K562 (cell line): Measurements from ENCODE around the gene ARL6IP6. TPM values are rescaled to one million over a fixed set of nuclear protein-coding genes. Genes with fewer than 3 reads are reported as not detected.

Experiments used
- COPS2 ChIP-seq: fragments of 450-650 bp; conservative IDR thresholded peaks from 2 replicates; pipeline ENCODE4 v1.6.1; 2016; ENCODE audit warnings: mild to moderate bottlenecking, moderate library complexity
- KDM1A ChIP-seq, 2 experiments: fragments of 450-650 bp; IDR thresholded peaks; 2 replicates each; pipeline ENCODE4 v1.6.1; 2016; ENCODE audit warnings: mild to moderate bottlenecking in 2 of 2
- KLF13 ChIP-seq: fragments of 450-650 bp; IDR thresholded peaks from 2 replicates; pipeline ENCODE4 v1.6.1; 2016; ENCODE audit warnings: missing genetic modification characterization, low read depth, mild to moderate bottlenecking, missing compliant biosample characterization, moderate library complexity, borderline replicate concordance
- MTA2 ChIP-seq: fragments of 450-650 bp; IDR thresholded peaks from 2 replicates; pipeline ENCODE4 v1.6.1; 2016; ENCODE audit warnings: low read depth
- RFX7 ChIP-seq: fragments of 250-450 bp; sonication (Bioruptor Pico); IDR thresholded peaks from 2 replicates; pipeline ENCODE4 v1.5.1; 2021; ENCODE audit warnings: mild to moderate bottlenecking
- SIN3A ChIP-seq, 2 experiments: fragments of 150-350 bp in 1 of 2; IDR thresholded peaks; 2 replicates each; pipeline ENCODE4 v1.6.1; 2011 to 2016; ENCODE audit warnings: borderline replicate concordance in 2 of 2, low read depth in 2 of 2, low read length in 2 of 2, mild to moderate bottlenecking in 2 of 2, moderate library complexity in 2 of 2; ENCODE audit not compliant: control insufficient read depth in 1 of 2
- SMC3 ChIP-seq: conservative IDR thresholded peaks from 2 replicates; pipeline ENCODE4 v1.6.1; 2011; ENCODE audit warnings: low read depth, low read length, improper control_type of control experiment; ENCODE audit not compliant: insufficient read depth
- ZBTB17 ChIP-seq: fragments of 450-650 bp; formaldehyde crosslinking; IDR thresholded peaks from 2 replicates; pipeline ENCODE4 v1.4.0; 2020; ENCODE audit warnings: mild to moderate bottlenecking
- ZFP1 ChIP-seq: fragments of 450-650 bp; formaldehyde crosslinking; IDR thresholded peaks from 2 replicates; pipeline ENCODE4 v1.4.0; 2020; ENCODE audit warnings: mild to moderate bottlenecking, mixed read lengths
- ZNF121 ChIP-seq: sonication (generic); formaldehyde crosslinking; conservative IDR thresholded peaks from 2 replicates; pipeline ENCODE4 v1.8.0; 2022; ENCODE audit warnings: missing genetic modification reagents
- ZNF263 ChIP-seq: sonication (generic); formaldehyde crosslinking; IDR thresholded peaks from 2 replicates; pipeline ENCODE4 v1.8.0; 2022; ENCODE audit warnings: mild to moderate bottlenecking, missing genetic modification reagents, borderline replicate concordance
- ZNF282 ChIP-seq: sonication (generic); formaldehyde crosslinking; IDR thresholded peaks from 2 replicates; pipeline ENCODE4 v1.8.1; 2023; ENCODE audit warnings: missing genetic modification reagents
- ZNF586 ChIP-seq: fragments of 450-650 bp; formaldehyde crosslinking; conservative IDR thresholded peaks from 2 replicates; pipeline ENCODE4 v1.4.0; 2020; ENCODE audit warnings: mild to moderate bottlenecking, moderate library complexity
- polyA plus RNA-seq, 8 experiments: library from polyadenylated mRNA; depleted of rRNA in 4 of 8; stranded (reverse) in 5 of 8; unstranded in 3 of 8; fragments of >200 nt; fragmentation: Nextera tagmentation in 2 of 8; fragmentation: Illumina TruSeq in 1 of 8; extraction: Ambion mirVana in 2 of 8; extraction: Trizol in 1 of 8; gene quantifications; 2 replicates each; pipeline versions ENCODE4 v1.2.1 to v1.2.3, GENCODE V29; 2011 to 2014; ENCODE audit warnings: inconsistent platforms in 1 of 8, missing spikeins in 1 of 8
- total RNA-seq, 7 experiments: library from RNA; depleted of rRNA in 6 of 7; stranded (reverse); fragments of >200 nt in 6 of 7; fragmentation: Illumina TruSeq in 2 of 7; extraction: Trizol in 2 of 7; gene quantifications; 2 replicates each; pipeline versions ENCODE4 v1.2.1 to v1.2.3, GENCODE V29; 2011 to 2021; ENCODE audit warnings: low replicate concordance in 1 of 7
- TF ChIP-seq, protein P1 (sequence below): fragments of 450-650 bp; formaldehyde crosslinking; IDR thresholded peaks from 2 replicates; pipeline ENCODE4 v1.4.0; 2022; ENCODE audit warnings: missing genetic modification characterization
- TF ChIP-seq, protein P2 (sequence below): fragments of 250-450 bp; sonication (Bioruptor Pico); IDR thresholded peaks from 2 replicates; pipeline ENCODE4 v1.4.0; 2020; ENCODE audit warnings: borderline replicate concordance
- TF ChIP-seq, protein P3 (sequence below): fragments of 250-450 bp; sonication (Bioruptor Pico); IDR thresholded peaks from 2 replicates; pipeline ENCODE4 v1.5.1; 2021; ENCODE audit warnings: mild to moderate bottlenecking
- TF ChIP-seq, protein P4 (sequence below): sonication (generic); formaldehyde crosslinking; IDR thresholded peaks from 2 replicates; pipeline ENCODE4 v1.4.0; 2020; ENCODE audit warnings: mild to moderate bottlenecking, missing genetic modification reagents
- TF ChIP-seq, protein P5 (sequence below): fragments of 250-450 bp; sonication (Bioruptor Pico); IDR thresholded peaks from 2 replicates; pipeline ENCODE4 v1.5.0; 2021

ARL6IP6 gene
- total and polyA plus RNA-seq, 9 of the 15 experiments (the other 6 are each of a cell fraction or from before 2014, with no cell fraction given), result 19.2 to 98.5 (median 36.2) TPM

DNA sequence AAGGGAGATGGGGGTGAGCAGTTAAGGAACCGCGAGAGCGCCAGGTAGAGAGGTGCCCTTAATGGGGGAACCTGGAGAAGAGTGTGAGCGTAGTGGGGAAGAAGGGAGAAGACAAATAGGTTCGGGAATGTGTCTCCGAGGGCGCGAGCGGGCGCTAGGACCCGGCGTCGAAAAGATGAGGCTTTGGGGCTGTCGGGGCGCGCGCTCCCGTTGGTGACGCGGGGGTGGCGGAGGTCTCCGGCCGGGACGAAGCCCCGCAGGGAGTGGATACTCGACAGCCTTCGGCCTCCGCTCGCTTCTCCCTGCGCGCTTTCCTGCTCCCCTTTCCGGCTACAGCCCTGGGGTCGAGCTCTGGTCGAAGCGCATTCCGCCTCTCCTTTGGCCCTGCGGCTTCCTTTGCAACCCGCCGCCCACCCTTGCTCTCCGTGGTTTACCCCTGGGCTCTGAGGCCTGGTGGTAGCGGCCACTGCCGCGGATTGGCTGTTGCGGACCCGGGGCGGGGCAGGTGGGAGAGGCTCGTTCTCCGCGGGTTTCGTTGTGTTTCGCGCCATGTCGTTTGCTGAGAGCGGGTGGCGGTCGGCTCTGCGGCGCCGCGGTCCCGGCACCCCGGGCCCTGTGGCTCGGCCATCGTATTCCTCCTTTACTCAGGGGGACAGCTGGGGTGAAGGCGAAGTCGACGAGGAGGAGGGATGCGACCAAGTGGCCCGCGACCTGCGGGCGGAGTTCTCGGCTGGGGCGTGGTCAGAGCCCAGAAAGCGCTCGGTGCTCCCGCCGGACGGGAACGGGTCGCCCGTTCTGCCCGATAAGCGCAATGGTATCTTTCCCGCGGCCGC is at the start of gene ARL6IP6 (continued):
- TF ChIP-seq, protein P1, sequence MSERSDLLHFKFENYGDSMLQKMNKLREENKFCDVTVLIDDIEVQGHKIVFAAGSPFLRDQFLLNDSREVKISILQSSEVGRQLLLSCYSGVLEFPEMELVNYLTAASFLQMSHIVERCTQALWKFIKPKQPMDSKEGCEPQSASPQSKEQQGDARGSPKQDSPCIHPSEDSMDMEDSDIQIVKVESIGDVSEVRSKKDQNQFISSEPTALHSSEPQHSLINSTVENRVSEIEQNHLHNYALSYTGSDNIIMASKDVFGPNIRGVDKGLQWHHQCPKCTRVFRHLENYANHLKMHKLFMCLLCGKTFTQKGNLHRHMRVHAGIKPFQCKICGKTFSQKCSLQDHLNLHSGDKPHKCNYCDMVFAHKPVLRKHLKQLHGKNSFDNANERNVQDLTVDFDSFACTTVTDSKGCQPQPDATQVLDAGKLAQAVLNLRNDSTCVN (CRISPR knock-in tag), result peak; percentile 93; the same call in 1 of the 2 replicates
- TF ChIP-seq, protein P2, sequence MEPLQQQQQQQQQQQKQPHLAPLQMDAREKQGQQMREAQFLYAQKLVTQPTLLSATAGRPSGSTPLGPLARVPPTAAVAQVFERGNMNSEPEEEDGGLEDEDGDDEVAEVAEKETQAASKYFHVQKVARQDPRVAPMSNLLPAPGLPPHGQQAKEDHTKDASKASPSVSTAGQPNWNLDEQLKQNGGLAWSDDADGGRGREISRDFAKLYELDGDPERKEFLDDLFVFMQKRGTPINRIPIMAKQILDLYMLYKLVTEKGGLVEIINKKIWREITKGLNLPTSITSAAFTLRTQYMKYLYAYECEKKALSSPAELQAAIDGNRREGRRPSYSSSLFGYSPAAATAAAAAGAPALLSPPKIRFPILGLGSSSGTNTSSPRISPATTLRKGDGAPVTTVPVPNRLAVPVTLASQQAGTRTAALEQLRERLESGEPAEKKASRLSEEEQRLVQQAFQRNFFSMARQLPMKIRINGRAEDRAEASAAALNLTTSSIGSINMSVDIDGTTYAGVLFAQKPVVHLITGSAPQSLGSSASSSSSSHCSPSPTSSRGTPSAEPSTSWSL (CRISPR knock-in tag), result no peak
- TF ChIP-seq SMC3 (no peak), SIN3A (IDR thresholded peaks at IDR 0.05; ENCODE audit: borderline replicate concordance in 2 of 2, control insufficient read depth in 1 of 2, low read depth in 2 of 2, low read length in 2 of 2) (peak; percentile 54 to 85; a peak in 3 of 4 replicates), RFX7 (CRISPR knock-in tag) (0 out of 2 replicates have a peak, but pooled peaks have one; percentile 52), ZBTB17 (CRISPR knock-in tag) (peak; percentile 87), ZNF121 (no peak), ZNF282 (CRISPR knock-in tag) (0 out of 2 replicates have a peak, but pooled peaks have one; percentile 23), ZFP1 (no peak; the same call in 1 of the 2 replicates), ZNF586 (no peak), KDM1A (IDR thresholded peaks at IDR 0.05) (no peak), KLF13 (tag) (0 out of 2 replicates have a peak, but pooled peaks have one; percentile 28), ZNF263 (CRISPR knock-in tag) (peak; percentile 98), COPS2 (no peak), MTA2 (peak; percentile 43)
- TF ChIP-seq, protein P3, sequence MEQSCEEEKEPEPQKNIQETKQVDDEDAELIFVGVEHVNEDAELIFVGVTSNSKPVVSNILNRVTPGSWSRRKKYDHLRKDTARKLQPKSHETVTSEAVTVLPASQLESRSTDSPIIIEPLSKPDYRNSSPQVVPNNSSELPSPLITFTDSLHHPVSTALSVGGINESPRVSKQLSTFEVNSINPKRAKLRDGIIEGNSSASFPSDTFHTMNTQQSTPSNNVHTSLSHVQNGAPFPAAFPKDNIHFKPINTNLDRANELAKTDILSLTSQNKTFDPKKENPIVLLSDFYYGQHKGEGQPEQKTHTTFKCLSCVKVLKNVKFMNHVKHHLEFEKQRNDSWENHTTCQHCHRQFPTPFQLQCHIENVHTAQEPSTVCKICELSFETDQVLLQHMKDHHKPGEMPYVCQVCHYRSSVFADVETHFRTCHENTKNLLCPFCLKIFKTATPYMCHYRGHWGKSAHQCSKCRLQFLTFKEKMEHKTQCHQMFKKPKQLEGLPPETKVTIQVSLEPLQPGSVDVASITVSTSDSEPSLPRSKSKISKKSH (CRISPR knock-in tag), result no peak
- TF ChIP-seq, protein P4, sequence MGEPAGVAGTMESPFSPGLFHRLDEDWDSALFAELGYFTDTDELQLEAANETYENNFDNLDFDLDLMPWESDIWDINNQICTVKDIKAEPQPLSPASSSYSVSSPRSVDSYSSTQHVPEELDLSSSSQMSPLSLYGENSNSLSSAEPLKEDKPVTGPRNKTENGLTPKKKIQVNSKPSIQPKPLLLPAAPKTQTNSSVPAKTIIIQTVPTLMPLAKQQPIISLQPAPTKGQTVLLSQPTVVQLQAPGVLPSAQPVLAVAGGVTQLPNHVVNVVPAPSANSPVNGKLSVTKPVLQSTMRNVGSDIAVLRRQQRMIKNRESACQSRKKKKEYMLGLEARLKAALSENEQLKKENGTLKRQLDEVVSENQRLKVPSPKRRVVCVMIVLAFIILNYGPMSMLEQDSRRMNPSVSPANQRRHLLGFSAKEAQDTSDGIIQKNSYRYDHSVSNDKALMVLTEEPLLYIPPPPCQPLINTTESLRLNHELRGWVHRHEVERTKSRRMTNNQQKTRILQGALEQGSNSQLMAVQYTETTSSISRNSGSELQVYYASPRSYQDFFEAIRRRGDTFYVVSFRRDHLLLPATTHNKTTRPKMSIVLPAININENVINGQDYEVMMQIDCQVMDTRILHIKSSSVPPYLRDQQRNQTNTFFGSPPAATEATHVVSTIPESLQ (CRISPR knock-in tag), result peak; percentile 87; the same call in 1 of the 2 replicates
- TF ChIP-seq, protein P5, sequence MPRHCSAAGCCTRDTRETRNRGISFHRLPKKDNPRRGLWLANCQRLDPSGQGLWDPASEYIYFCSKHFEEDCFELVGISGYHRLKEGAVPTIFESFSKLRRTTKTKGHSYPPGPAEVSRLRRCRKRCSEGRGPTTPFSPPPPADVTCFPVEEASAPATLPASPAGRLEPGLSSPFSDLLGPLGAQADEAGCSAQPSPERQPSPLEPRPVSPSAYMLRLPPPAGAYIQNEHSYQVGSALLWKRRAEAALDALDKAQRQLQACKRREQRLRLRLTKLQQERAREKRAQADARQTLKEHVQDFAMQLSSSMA (CRISPR knock-in tag), result 0 out of 2 replicates have a peak, but pooled peaks have one; percentile 24
